Neuronal stem cell (in vitro differentiated cells): ENCODE results near the gene PTH1R.

Source experiments
- DNase-seq: peaks from one replicate; pipeline ENCODE4 v3.0.0-alpha.2; 2013; ENCODE audit warnings: low spot score
- H2AFZ ChIP-seq: one replicate; pipeline ENCODE4 v1.6.1; 2013; ENCODE audit warnings: mild to moderate bottlenecking, low read length, inconsistent platforms
- H2AK5ac ChIP-seq: 2 replicates; pipeline ENCODE4 v1.6.1; 2013; ENCODE audit warnings: low read depth, mild to moderate bottlenecking, inconsistent platforms, low read length, moderate library complexity, mixed read lengths
- H2BK120ac ChIP-seq: 2 replicates; pipeline ENCODE4 v1.6.1; 2013; ENCODE audit warnings: low read depth, mild to moderate bottlenecking, inconsistent platforms, low read length, moderate library complexity, mixed read lengths
- H2BK12ac ChIP-seq: one replicate; pipeline ENCODE4 v1.6.1; 2013; ENCODE audit warnings: low read length, inconsistent platforms
- H2BK15ac ChIP-seq: 2 replicates; pipeline ENCODE4 v1.6.1; 2013; ENCODE audit warnings: mild to moderate bottlenecking, low read length, inconsistent platforms, mixed read lengths
- H2BK5ac ChIP-seq: one replicate; pipeline ENCODE4 v1.6.1; 2013; ENCODE audit warnings: inconsistent platforms, mild to moderate bottlenecking, low read length, moderate library complexity
- H3K14ac ChIP-seq: one replicate; pipeline ENCODE4 v1.6.1; 2013; ENCODE audit warnings: low read length, inconsistent platforms
- H3K18ac ChIP-seq: 2 replicates; pipeline ENCODE4 v1.6.1; 2013; ENCODE audit warnings: low read length, inconsistent platforms
- H3K23ac ChIP-seq: 2 replicates; pipeline ENCODE4 v1.6.1; 2013; ENCODE audit warnings: low read depth, mild to moderate bottlenecking, mixed read lengths, low read length, inconsistent platforms; ENCODE audit not compliant: poor library complexity
- H3K27ac ChIP-seq: replicated peaks from 3 replicates; pipeline ENCODE4 v1.5.1; 2013; ENCODE audit warnings: low read length, inconsistent platforms
- H3K27me3 ChIP-seq, 3 experiments: 2 replicates each; pipeline ENCODE4 v1.6.1; 2013; ENCODE audit warnings: low read length in 3 of 3, mild to moderate bottlenecking in 2 of 3, inconsistent platforms in 1 of 3, low read depth in 1 of 3, mixed read lengths in 1 of 3, moderate library complexity in 1 of 3; ENCODE audit not compliant: control insufficient read depth in 3 of 3, insufficient read depth in 3 of 3
- H3K36me3 ChIP-seq, 2 donors: replicated peaks in 1 of 2; 2 replicates each; pipeline ENCODE4 v1.6.1; 2013; ENCODE audit warnings: low read length in 2 of 2; ENCODE audit not compliant: control insufficient read depth in 2 of 2, insufficient read depth in 2 of 2
- H3K4ac ChIP-seq: 2 replicates; pipeline ENCODE4 v1.6.1; 2013; ENCODE audit warnings: inconsistent platforms, mild to moderate bottlenecking, low read length, moderate library complexity
- H3K4me1 ChIP-seq, 2 donors: 1 replicate in 1 of 2; 2 replicates in 1 of 2; pipeline ENCODE4 v1.6.1; 2013; ENCODE audit warnings: low read length in 2 of 2, low read depth in 1 of 2; ENCODE audit not compliant: control insufficient read depth in 2 of 2, insufficient read depth in 1 of 2
- H3K4me2 ChIP-seq: one replicate; pipeline ENCODE4 v1.6.1; 2013; ENCODE audit warnings: mild to moderate bottlenecking, low read length, inconsistent platforms; ENCODE audit not compliant: insufficient read depth, poor library complexity, severe bottlenecking
- H3K4me3 ChIP-seq, 2 donors: 2 replicates each; pipeline ENCODE4 v1.5.1; 2013; ENCODE audit warnings: low read length in 2 of 2, mild to moderate bottlenecking in 2 of 2, inconsistent platforms in 1 of 2, moderate library complexity in 1 of 2
- H3K79me1 ChIP-seq: one replicate; pipeline ENCODE4 v1.6.1; 2013; ENCODE audit warnings: low read depth, mild to moderate bottlenecking, inconsistent platforms, low read length, moderate library complexity
- H3K9ac ChIP-seq: one replicate; pipeline ENCODE4 v1.6.1; 2013; ENCODE audit warnings: mild to moderate bottlenecking, low read depth, low read length, inconsistent platforms; ENCODE audit not compliant: poor library complexity
- H3K9me3 ChIP-seq, 2 donors: replicated peaks in 1 of 2; 2 replicates each; pipeline versions ENCODE3 to v1.6.1; 2013; ENCODE audit warnings: low read length in 2 of 2, mild to moderate bottlenecking in 2 of 2, inconsistent platforms in 1 of 2, low read depth in 1 of 2, mixed read lengths in 1 of 2, moderate library complexity in 1 of 2; ENCODE audit not compliant: control insufficient read depth in 2 of 2, insufficient read depth in 1 of 2
- H4K8ac ChIP-seq: one replicate; pipeline ENCODE4 v1.6.1; 2013; ENCODE audit warnings: low read depth, mild to moderate bottlenecking, inconsistent platforms, low read length, moderate library complexity
- H4K91ac ChIP-seq: one replicate; pipeline ENCODE4 v1.6.1; 2013; ENCODE audit warnings: low read length, low read depth, mild to moderate bottlenecking, inconsistent platforms; ENCODE audit not compliant: poor library complexity
- WGBS, 2 donors: extraction: QIAGEN DNeasy Blood & Tissue Kit; methylation state at CpG; one replicate each; pipeline ENCODE4 v1.1.7; 2013; ENCODE audit warnings: missing lambda C conversion rate in 2 of 2, mixed read lengths in 1 of 2; ENCODE audit not compliant: insufficient read length in 2 of 2, insufficient replicate concordance in 1 of 2; ENCODE audit errors: extremely low coverage in 2 of 2; 5-methylcytosine and 5-hydroxymethylcytosine counted together

The PTH1R gene

DNA sequence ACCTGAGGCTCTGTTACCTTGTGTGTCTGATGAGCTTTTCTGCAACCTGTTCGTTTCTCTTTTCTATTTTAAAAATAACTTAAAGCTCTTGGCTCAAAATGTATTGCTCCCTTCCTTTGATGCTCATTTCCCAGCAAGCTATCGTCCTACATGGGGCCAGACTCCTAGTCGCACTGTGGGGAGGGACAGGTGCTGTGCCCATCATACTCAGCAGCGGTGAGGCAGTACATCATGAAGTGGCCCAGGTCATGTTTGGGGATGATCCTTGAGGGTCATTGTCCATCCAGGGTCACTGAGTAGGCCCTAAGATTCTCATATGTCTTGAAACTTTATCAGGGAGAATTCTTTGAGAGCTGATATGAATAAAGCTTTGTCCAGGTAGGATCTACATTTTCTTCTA lies 41.1 kb downstream of the PTH1R start:
- H3K79me1 ChIP-seq = peaks cover 3% of the 10 kb centered on the region
- H2BK120ac ChIP-seq = no peak overlapping the region
- H3K27ac ChIP-seq = no peak overlapping the region
- H2AK5ac ChIP-seq = no peak overlapping the region
- H2BK12ac ChIP-seq = no peak overlapping the region
- no peak for DNase-seq
- H3K4me2 ChIP-seq = no peak overlapping the region
- H4K8ac ChIP-seq = no peak overlapping the region
- no peak overlapping the region for H3K14ac ChIP-seq
- no peak overlapping the region for H2BK5ac ChIP-seq
- no peak overlapping the region for H3K4me3 ChIP-seq
- H2BK15ac ChIP-seq = no peak overlapping the region
- no peak overlapping the region for H3K23ac ChIP-seq
- no peak overlapping the region for H3K18ac ChIP-seq
- H2AFZ ChIP-seq = no peak overlapping the region
- H4K91ac ChIP-seq = no peak overlapping the region
- peaks cover 40 to 83% of the 10 kb centered on the region in 2 donors for H3K36me3 ChIP-seq
- H3K27me3 ChIP-seq = peaks cover 0 to 2% (median 0%) of the 10 kb centered on the region in 3 experiments
- WGBS, 2 donors = no CpG with 5 or more reads among the region's 4 CpGs
- peaks cover 12 to 21% of the 10 kb centered on the region in 2 donors for H3K9me3 ChIP-seq
- no peak overlapping the region for H3K4ac ChIP-seq
- peak overlapping the region; percentile 27 for H3K9ac ChIP-seq
- no peaks in the 10 kb centered on the region for H3K4me1 ChIP-seq

GRCh38 chr3:46921041-46921440 lies 43.5 kb downstream of the PTH1R start:
- Histone ChIP-seq H4K8ac (no peak overlapping the region), H2AK5ac (no peak overlapping the region), H3K9me3 (peaks cover 6 to 21% of the 10 kb centered on the region in 2 donors), H3K79me1 (peaks cover 6% of the 10 kb centered on the region), H3K36me3 (peaks cover 58 to 95% of the 10 kb centered on the region in 2 donors), H4K91ac (no peak overlapping the region), H3K9ac (no peak overlapping the region), H3K4me2 (no peak overlapping the region), H3K4ac (no peak overlapping the region), H3K14ac (no peak overlapping the region), H3K27ac (no peak overlapping the region), H2AFZ (no peak overlapping the region), H2BK120ac (no peak overlapping the region), H3K4me1 (no peaks in the 10 kb centered on the region), H3K27me3 (peaks cover 0 to 2% (median 0%) of the 10 kb centered on the region in 3 experiments), H3K18ac (no peak overlapping the region), H3K23ac (no peak overlapping the region), H2BK15ac (no peak overlapping the region), H3K4me3 (no peak overlapping the region), H2BK5ac (no peak overlapping the region), H2BK12ac (no peak overlapping the region)
- no peak for DNase-seq
- no CpG with 5 or more reads among the region's 4 CpGs for WGBS, 2 donors

- no peak overlapping the region for H2BK5ac ChIP-seq
- no CpG with 5 or more reads among the region's 7 CpGs for WGBS, 2 donors
These were observed 44.4 kb downstream of the PTH1R start for GRCh38 chr3:46921871-46922271.

GRCh38 chr3:46922426-46922825 lies 44.9 kb downstream of the PTH1R start:
- peaks cover 58 to 99% of the 10 kb centered on the region in 2 donors for H3K36me3 ChIP-seq
- no peak overlapping the region for H2BK15ac ChIP-seq
- H3K14ac ChIP-seq = no peak overlapping the region
- no CpG with 5 or more reads among the region's 4 CpGs for WGBS, 2 donors
- H3K4me1 ChIP-seq = no peaks in the 10 kb centered on the region
- no peak overlapping the region for H3K27ac ChIP-seq
- no peak overlapping the region for H3K9ac ChIP-seq
- H2BK120ac ChIP-seq = no peak overlapping the region
- no peak overlapping the region for H3K23ac ChIP-seq
- no peak overlapping the region for H3K18ac ChIP-seq
- H2BK5ac ChIP-seq = no peak overlapping the region
- H2AK5ac ChIP-seq = no peak overlapping the region
- H3K4me2 ChIP-seq = no peak overlapping the region
- peaks cover 8% of the 10 kb centered on the region for H3K79me1 ChIP-seq
- H2BK12ac ChIP-seq = no peak overlapping the region
- no peak overlapping the region for H4K8ac ChIP-seq
- peaks cover 0 to 2% (median 0%) of the 10 kb centered on the region in 3 experiments for H3K27me3 ChIP-seq
- H4K91ac ChIP-seq = no peak overlapping the region
- H3K4me3 ChIP-seq = peak overlapping the region in 1 of 2 donors; percentile 24
- no peak overlapping the region for H3K4ac ChIP-seq
- DNase-seq = no peak
- peaks cover 2 to 21% of the 10 kb centered on the region in 2 donors for H3K9me3 ChIP-seq
- no peak overlapping the region for H2AFZ ChIP-seq

More at GRCh38 chr3:46921871-46922271, 44.4 kb downstream of the PTH1R start:
- Histone ChIP-seq H3K27ac (no peak overlapping the region), H3K9me3 (peaks cover 6 to 21% of the 10 kb centered on the region in 2 donors), H4K91ac (no peak overlapping the region), H3K4me1 (no peaks in the 10 kb centered on the region), H3K4ac (no peak overlapping the region), H3K23ac (peak overlapping the region; percentile 4), H4K8ac (no peak overlapping the region), H3K79me1 (peaks cover 6% of the 10 kb centered on the region), H3K4me3 (no peak overlapping the region), H3K27me3 (peaks cover 0 to 2% (median 0%) of the 10 kb centered on the region in 3 experiments), H3K9ac (no peak overlapping the region), H2AK5ac (no peak overlapping the region), H3K18ac (no peak overlapping the region), H2BK15ac (no peak overlapping the region), H2BK120ac (no peak overlapping the region), H2AFZ (no peak overlapping the region), H3K14ac (no peak overlapping the region), H3K4me2 (no peak overlapping the region), H2BK12ac (no peak overlapping the region), H3K36me3 (peaks cover 62 to 99% of the 10 kb centered on the region in 2 donors)
- DNase-seq = no peak
